K562 (cell line): ENCODE results near the gene RBM20. TPM values are rescaled to one million over a fixed set of nuclear protein-coding genes. Genes with fewer than 3 reads are reported as not detected.

ENCODE experiments used
- ATAC-seq: fragments of 200-7000 bp; cut with Tn5 transposase; 3 replicates; pipeline ENCODE4 v1.9.1; 2020; ENCODE audit warnings: moderate library complexity
- BruUV-seq: library from RNA; stranded (reverse); fragments of 400-500 nt; replicated peaks from 2 replicates; lab custom pipeline; 2021; lab: Mats Ljungman, UMichigan
- CTCF ChIA-PET: fragments of 300-600 bp; formaldehyde crosslinking; extraction: SDS; loops from one replicate; lab custom pipeline; 2021; ENCODE audit warnings: low intra/inter-chr PET ratio; lab: Yijun Ruan, JAX
- POLR2A ChIA-PET: fragments of 300-600, 350-650 bp; sonication (Branson Sonifier 250); formaldehyde crosslinking; extraction: SDS; loops from one replicate; lab custom pipeline; 2021; ENCODE audit warnings: antibody characterized with exemption, inconsistent platforms; lab: Yijun Ruan, JAX
- DNase-seq, 4 experiments: peaks; one replicate each; pipeline versions ENCODE4 v3.0.0 to v3.0.0-alpha.2; 2011 to 2018; ENCODE audit warnings: low spot score in 3 of 4, mixed read lengths in 3 of 4; ENCODE audit errors: extremely low read depth in 1 of 4
- FAIRE-seq: peaks from 2 replicates; lab custom pipeline; 2011; peaks lifted over from hg19 to GRCh38; lab: Jason Lieb, UNC
- H2AFZ ChIP-seq: 2 replicates; pipeline ENCODE4 v1.6.0; 2011; ENCODE audit warnings: low read depth, low read length, control low read depth, inconsistent platforms
- H3K27ac ChIP-seq: fragments of 200-600 bp; 3 replicates; pipeline ENCODE4 v1.8.0; 2011; ENCODE audit warnings: low read depth, mild to moderate bottlenecking, control low read depth, inconsistent platforms, low read length, moderate library complexity, mixed read lengths; ENCODE audit errors: extremely low read depth
- H3K27me3 ChIP-seq, 2 experiments: fragments of 300-600 bp in 1 of 2; 2 replicates in 1 of 2; 3 replicates in 1 of 2; pipeline versions ENCODE4 v1.6.0 to v1.8.0; 2011; ENCODE audit warnings: inconsistent platforms in 2 of 2, low read length in 2 of 2, mild to moderate bottlenecking in 1 of 2, mixed read lengths in 1 of 2, moderate library complexity in 1 of 2; ENCODE audit not compliant: control insufficient read depth in 2 of 2, insufficient read depth in 2 of 2
- H3K36me3 ChIP-seq: fragments of 300-600 bp; 3 replicates; pipeline ENCODE4 v1.8.0; 2011; ENCODE audit warnings: mild to moderate bottlenecking, low read length, inconsistent platforms; ENCODE audit not compliant: control insufficient read depth, insufficient read depth
- H3K4me1 ChIP-seq, 2 experiments: fragments of 200-600 bp in 1 of 2; replicated peaks in 1 of 2; 2 replicates in 1 of 2; 3 replicates in 1 of 2; pipeline versions ENCODE4 v1.5.1 to v1.8.0; 2011; ENCODE audit warnings: inconsistent platforms in 2 of 2, low read length in 2 of 2, mild to moderate bottlenecking in 1 of 2, mixed read lengths in 1 of 2, moderate library complexity in 1 of 2; ENCODE audit not compliant: control insufficient read depth in 2 of 2, insufficient read depth in 2 of 2
- H3K4me2 ChIP-seq: 2 replicates; pipeline ENCODE4 v1.6.1; 2011; ENCODE audit warnings: low read length, control low read depth, inconsistent platforms, mixed read lengths; ENCODE audit not compliant: insufficient read depth
- H3K4me3 ChIP-seq: fragments of 200-600 bp; sonication (generic), shearing (Covaris generic); 2 replicates; pipeline ENCODE4 v1.5.1; 2016; ENCODE audit warnings: control low read depth, inconsistent platforms
- H3K79me2 ChIP-seq: fragments of 200-600 bp; 3 replicates; pipeline ENCODE4 v1.8.0; 2011; ENCODE audit warnings: low read length, inconsistent platforms; ENCODE audit not compliant: control insufficient read depth, insufficient read depth
- H3K9ac ChIP-seq, 2 experiments: 2 replicates each; pipeline versions ENCODE4 v1.6.0 to v1.6.1; 2011; ENCODE audit warnings: low read depth in 2 of 2, low read length in 2 of 2, control low read depth in 1 of 2, inconsistent platforms in 1 of 2, mild to moderate bottlenecking in 1 of 2, mixed read lengths in 1 of 2; ENCODE audit not compliant: insufficient read depth in 1 of 2
- H3K9me1 ChIP-seq: one replicate; pipeline ENCODE4 v1.6.0; 2011; ENCODE audit warnings: inconsistent platforms, mild to moderate bottlenecking, low read length, moderate library complexity; ENCODE audit not compliant: control insufficient read depth, insufficient read depth
- H3K9me3 ChIP-seq: replicated peaks from 2 replicates; pipeline ENCODE4 v1.5.1; 2011; ENCODE audit warnings: low read depth, low read length, inconsistent platforms; ENCODE audit not compliant: control insufficient read depth, insufficient read depth
- H4K20me1 ChIP-seq: replicated peaks from 2 replicates; pipeline ENCODE4 v1.6.1; 2011; ENCODE audit warnings: low read length, inconsistent platforms, mixed read lengths; ENCODE audit not compliant: control insufficient read depth, insufficient read depth
- BCOR ChIP-seq: fragments of 450-650 bp; IDR thresholded peaks from 2 replicates; pipeline ENCODE4 v1.6.1; 2016
- CBX5 ChIP-seq: IDR thresholded peaks from 2 replicates; pipeline ENCODE4 v1.6.1; 2014; ENCODE audit warnings: low read depth, borderline replicate concordance
- GMEB1 ChIP-seq: fragments of 250-450 bp; sonication (Bioruptor Pico); IDR thresholded peaks from 2 replicates; pipeline ENCODE4 v1.4.0; 2020; ENCODE audit warnings: mild to moderate bottlenecking
- GTF2B ChIP-seq: IDR thresholded peaks from 2 replicates; pipeline ENCODE4 v1.6.1; 2011; ENCODE audit not compliant: insufficient read length; ENCODE audit errors: extremely low read depth
- HMBOX1 ChIP-seq: sonication (generic); IDR thresholded peaks from 2 replicates; pipeline ENCODE4 v1.6.1; 2016
- HNRNPK ChIP-seq: fragments of 200-400 bp; formaldehyde crosslinking; IDR thresholded peaks from one replicate; pipeline ENCODE4 v1.6.1; 2018; ENCODE audit warnings: mild to moderate bottlenecking, low read depth, low read length; ENCODE audit not compliant: poor library complexity, severe bottlenecking
- MTF1 ChIP-seq: fragments of 250-450 bp; sonication (Bioruptor Pico); IDR thresholded peaks from 2 replicates; pipeline ENCODE4 v1.9.0; 2021; ENCODE audit warnings: moderate library complexity, mild to moderate bottlenecking, inconsistent platforms, borderline replicate concordance
- SIN3B ChIP-seq: fragments of 450-650 bp; IDR thresholded peaks from 2 replicates; pipeline ENCODE4 v1.6.1; 2017; ENCODE audit warnings: low read depth, mild to moderate bottlenecking, moderate library complexity
- SMAD3 ChIP-seq: fragments of 450-650 bp; formaldehyde crosslinking; conservative IDR thresholded peaks from 2 replicates; pipeline ENCODE4 v1.4.0; 2020; ENCODE audit warnings: mild to moderate bottlenecking
- TSC22D4 ChIP-seq: fragments of 450-650 bp; IDR thresholded peaks from 2 replicates; pipeline ENCODE4 v1.6.1; 2016; ENCODE audit warnings: missing genetic modification characterization, missing biosample characterization, control low read depth
- ZC3H4 ChIP-seq: sonication (generic); formaldehyde crosslinking; IDR thresholded peaks from 2 replicates; pipeline ENCODE4 v1.9.0; 2021; ENCODE audit warnings: missing genetic modification reagents, borderline replicate concordance
- WGBS: fragments of 100-300 bp; shearing (Covaris generic); methylation state at CpG from one replicate; pipeline ENCODE4 v1.1.6; 2016; ENCODE audit warnings: low coverage, mixed read lengths; ENCODE audit not compliant: insufficient coverage; ENCODE audit errors: missing lambda C conversion rate; 5-methylcytosine and 5-hydroxymethylcytosine counted together
- in situ Hi-C: fragments of 300-500 bp; cut with MboI; formaldehyde crosslinking; loops from 4 replicates; pipeline ENCODE4 v1.15.0; 2018; ENCODE audit warnings: inconsistent platforms, mixed read lengths
- intact Hi-C: fragments of 100-400 bp; cut with micrococcal nuclease; formaldehyde crosslinking; loops from 2 replicates; pipeline ENCODE4 v1.14.2; 2022
- polyA plus RNA-seq, 8 experiments: library from polyadenylated mRNA; depleted of rRNA in 4 of 8; stranded (reverse) in 5 of 8; unstranded in 3 of 8; fragments of >200 nt; fragmentation: Nextera tagmentation in 2 of 8; fragmentation: Illumina TruSeq in 1 of 8; extraction: Ambion mirVana in 2 of 8; extraction: Trizol in 1 of 8; gene quantifications; 2 replicates each; pipeline versions ENCODE4 v1.2.1 to v1.2.3, GENCODE V29; 2011 to 2014; ENCODE audit warnings: inconsistent platforms in 1 of 8, missing spikeins in 1 of 8
- total RNA-seq, 7 experiments: library from RNA; depleted of rRNA in 6 of 7; stranded (reverse); fragments of >200 nt in 6 of 7; fragmentation: Illumina TruSeq in 2 of 7; extraction: Trizol in 2 of 7; gene quantifications; 2 replicates each; pipeline versions ENCODE4 v1.2.1 to v1.2.3, GENCODE V29; 2011 to 2021; ENCODE audit warnings: low replicate concordance in 1 of 7

RBM20 gene
- total and polyA plus RNA-seq, 9 of the 15 experiments (the other 6 are each of a cell fraction or from before 2014, with no cell fraction given): 0.63 to 5.7 (median 3.2) TPM

GRCh38 chr10:110612087-110612486 lies 32.0 kb upstream of the RBM20 start:
- in situ Hi-C loops (loop anchor here (10.0 to 25.0 kb wide), 2 partner anchors 63 to 275 kb away; no protein-coding TSS in a partner anchor), intact Hi-C loops (loop anchor here (5.0 to 10.0 kb wide), 3 partner anchors 115 to 1523 kb away; partner anchors contain the start of gene PDCD4)
- ChIA-PET POLR2A (no interaction called here), CTCF (interaction anchor here (2.6 kb wide), 1 partner anchor 69 kb away, joined by 14 read pairs; no protein-coding TSS in a partner anchor)
- H3K9me3 ChIP-seq: no peaks in the 10 kb centered on the region
- TF ChIP-seq GTF2B (no peak), HMBOX1 (peak; percentile 73)
- FAIRE-seq (no peak), DNase-seq (no peak), ATAC-seq (no peak)
- H3K27me3 ChIP-seq: no peaks in the 10 kb centered on the region
- peaks cover 20 to 24% of the 10 kb centered on the region in 2 experiments; a peak in 4 of 5 replicates for H3K4me1 ChIP-seq
- H3K4me3 ChIP-seq: no peak overlapping the region
- no peaks in the 10 kb centered on the region for H3K36me3 ChIP-seq
- WGBS: 32% methylated on average over 3 of the region's 3 CpGs
- H3K9me1 ChIP-seq: no peaks in the 10 kb centered on the region
- no peaks in the 10 kb centered on the region for H3K79me2 ChIP-seq
- no peak overlapping the region for H3K27ac ChIP-seq
- H4K20me1 ChIP-seq: no peaks in the 10 kb centered on the region
- BruUV-seq: no TSS peak
- H3K9ac ChIP-seq: no peak overlapping the region
- H3K4me2 ChIP-seq: no peak overlapping the region
- H2AFZ ChIP-seq: no peak overlapping the region

- H3K36me3 ChIP-seq: no peaks in the 10 kb centered on the region
- H3K4me1 ChIP-seq: peaks cover 22 to 27% of the 10 kb centered on the region in 2 experiments; a peak in 4 of 5 replicates
- CTCF ChIA-PET: no interaction called here
- 89% methylated on average over 2 of the region's 4 CpGs for WGBS
- H3K27me3 ChIP-seq: no peaks in the 10 kb centered on the region
- no peak for DNase-seq
- no peaks in the 10 kb centered on the region for H3K9me1 ChIP-seq
- no peak for FAIRE-seq
- H3K4me3 ChIP-seq: no peak overlapping the region
- no peaks in the 10 kb centered on the region for H3K9me3 ChIP-seq
- in situ Hi-C loops (loop anchor here (10.0 to 25.0 kb wide), 2 partner anchors 62 to 275 kb away; no protein-coding TSS in a partner anchor), intact Hi-C loops (loop anchor here (5.0 to 10.0 kb wide), 3 partner anchors 115 to 1522 kb away; partner anchors contain the start of gene PDCD4)
- H3K4me2 ChIP-seq: no peak overlapping the region
- H3K27ac ChIP-seq: no peak overlapping the region
- H3K9ac ChIP-seq: no peak overlapping the region
- TF ChIP-seq GMEB1 (CRISPR knock-in tag) (no peak), SIN3B (no peak), CBX5 (no peak), TSC22D4 (tag) (no peak), BCOR (no peak), MTF1 (CRISPR knock-in tag) (no peak), HNRNPK (no peak), ZC3H4 (CRISPR knock-in tag) (no peak), SMAD3 (CRISPR knock-in tag) (no peak)
- no peaks in the 10 kb centered on the region for H3K79me2 ChIP-seq
- ATAC-seq: no peak
- H2AFZ ChIP-seq: no peak overlapping the region
- H4K20me1 ChIP-seq: no peaks in the 10 kb centered on the region
- POLR2A ChIA-PET: no interaction called here
- no TSS peak for BruUV-seq
Observed at GRCh38 chr10:110612629-110613028, 31.5 kb upstream of the RBM20 start.
